HCT116 (cell line): ENCODE data around the gene PAEP. TPM values are rescaled to one million over a fixed set of nuclear protein-coding genes. Genes with fewer than 3 reads are reported as not detected.

Experiments used
- ATAC-seq: fragments of 200-7000 bp; cut with Tn5 transposase; 2 replicates; pipeline ENCODE4 v1.9.1; 2020; ENCODE audit warnings: mild to moderate bottlenecking, moderate library complexity
- BruUV-seq: library from RNA; stranded (reverse); fragments of 400-500 nt; replicated peaks from 2 replicates; lab custom pipeline; 2021; lab: Mats Ljungman, UMichigan
- CTCF ChIA-PET: fragments of 300-600 bp; sonication (Branson Sonifier 250); formaldehyde crosslinking; loops from one replicate; lab custom pipeline; 2021; ENCODE audit warnings: antibody characterized with exemption; lab: Charles Lee
- POLR2A ChIA-PET: fragments of 300-600, 350-600 bp; sonication (Branson Sonifier 250); formaldehyde crosslinking; loops from one replicate; lab custom pipeline; 2021; ENCODE audit warnings: antibody characterized with exemption; lab: Charles Lee
- RAD21 ChIA-PET, 2 experiments: fragments of 300-600 bp; sonication (Branson Sonifier 250); formaldehyde crosslinking; loops; one replicate each; lab custom pipeline; 2023; ENCODE audit warnings: low total read pairs in 2 of 2; ENCODE audit not compliant: uncharacterized antibody in 2 of 2, unreplicated experiment in 2 of 2, low non-redundant PET in 1 of 2; lab: Charles Lee
- DNase-seq: peaks from one replicate; pipeline ENCODE4 v3.0.0-alpha.2; 2010; ENCODE audit warnings: low read depth, low spot score
- H2AFZ ChIP-seq: fragments of 200-600 bp; shearing (Covaris generic), sonication (generic); 2 replicates; pipeline ENCODE4 v1.6.1; 2017; ENCODE audit warnings: low read depth, mixed run types, mixed read lengths, antibody characterized with exemption, low read length; ENCODE audit not compliant: poor library complexity, severe bottlenecking
- H3K27ac ChIP-seq: 2 replicates; pipeline ENCODE4 v1.5.1; 2012; ENCODE audit warnings: low read depth, low read length
- H3K27me3 ChIP-seq: fragments of 200-600 bp; sonication (generic); 2 replicates; pipeline ENCODE4 v1.6.1; 2016; ENCODE audit warnings: mixed run types, low read length, mixed read lengths; ENCODE audit not compliant: insufficient read depth
- H3K36me3 ChIP-seq, 2 experiments: fragments of 200-500 bp in 1 of 2; fragments of 200-600 bp in 1 of 2; sonication (Bioruptor generic) in 1 of 2; sonication (generic) in 1 of 2; 2 replicates each; pipeline versions ENCODE4 v1.5.1 to v1.6.1; 2014 to 2016; ENCODE audit warnings: low read length in 2 of 2, inconsistent platforms in 1 of 2, mixed read lengths in 1 of 2, mixed run types in 1 of 2; ENCODE audit not compliant: insufficient read depth in 2 of 2, control insufficient read depth in 1 of 2
- H3K4me1 ChIP-seq, 2 experiments: fragments of 200-600 bp in 1 of 2; sonication (generic) in 1 of 2; 2 replicates each; pipeline versions ENCODE4 v1.5.1 to v1.6.1; 2012 to 2017; ENCODE audit warnings: low read length in 2 of 2, inconsistent platforms in 1 of 2, mild to moderate bottlenecking in 1 of 2, mixed read lengths in 1 of 2, mixed run types in 1 of 2, moderate library complexity in 1 of 2; ENCODE audit not compliant: insufficient read depth in 2 of 2, control insufficient read depth in 1 of 2
- H3K4me2 ChIP-seq: fragments of 200-600 bp; sonication (generic); 2 replicates; pipeline ENCODE4 v1.6.1; 2017; ENCODE audit warnings: mixed run types, low read length, mixed read lengths
- H3K4me3 ChIP-seq, 2 experiments: fragments of 200-600 bp in 1 of 2; sonication (generic) in 1 of 2; replicated peaks in 1 of 2; 2 replicates each; pipeline ENCODE4 v1.5.1; 2011 to 2016; ENCODE audit warnings: low read length in 2 of 2, control low read depth in 1 of 2, low read depth in 1 of 2, mild to moderate bottlenecking in 1 of 2, mixed read lengths in 1 of 2, mixed run types in 1 of 2
- H3K79me2 ChIP-seq: fragments of 200-600 bp; sonication (generic); 2 replicates; pipeline ENCODE4 v1.6.1; 2017; ENCODE audit warnings: mild to moderate bottlenecking, mixed run types, low read length, moderate library complexity, mixed read lengths; ENCODE audit not compliant: insufficient read depth
- H3K9ac ChIP-seq: fragments of 200-600 bp; sonication (generic); 2 replicates; pipeline ENCODE4 v1.6.1; 2016; ENCODE audit warnings: low read length, mixed read lengths
- H3K9me2 ChIP-seq: fragments of 200-600 bp; sonication (generic), shearing (Covaris generic); 2 replicates; pipeline ENCODE4 v1.6.1; 2017; ENCODE audit warnings: mixed run types, mild to moderate bottlenecking, moderate library complexity; ENCODE audit not compliant: insufficient read depth
- H3K9me3 ChIP-seq, 2 experiments: fragments of 200-500 bp in 1 of 2; fragments of 200-600 bp in 1 of 2; sonication (Bioruptor generic) in 1 of 2; sonication (generic) in 1 of 2; 2 replicates each; pipeline ENCODE4 v1.6.1; 2014 to 2017; ENCODE audit warnings: low read length in 2 of 2, mixed read lengths in 2 of 2, inconsistent platforms in 1 of 2, low read depth in 1 of 2, mild to moderate bottlenecking in 1 of 2, mixed run types in 1 of 2, moderate library complexity in 1 of 2; ENCODE audit not compliant: control insufficient read depth in 1 of 2, insufficient read depth in 1 of 2
- H4K20me1 ChIP-seq: fragments of 200-600 bp; sonication (generic), shearing (Covaris generic); 2 replicates; pipeline ENCODE4 v1.6.1; 2017; ENCODE audit warnings: mixed run types, mild to moderate bottlenecking, moderate library complexity; ENCODE audit not compliant: insufficient read depth
- ATF3 ChIP-seq: IDR thresholded peaks from 2 replicates; pipeline ENCODE4 v1.6.1; 2012
- CBX3 ChIP-seq: IDR thresholded peaks from 2 replicates; pipeline ENCODE4 v1.6.1; 2012; ENCODE audit warnings: low read depth
- EGR1 ChIP-seq: IDR thresholded peaks from 2 replicates; pipeline ENCODE4 v1.6.1; 2012; ENCODE audit warnings: low read depth
- ELF1 ChIP-seq: IDR thresholded peaks from 2 replicates; pipeline ENCODE4 v1.6.1; 2012; ENCODE audit warnings: low read depth, borderline replicate concordance
- EZH2 ChIP-seq: fragments of 200-600 bp; sonication (generic); IDR thresholded peaks from 2 replicates; pipeline ENCODE4 v1.6.1; 2017; ENCODE audit warnings: antibody characterized with exemption, mixed run types
- EZH2phosphoT487 ChIP-seq: fragments of 200-600 bp; IDR thresholded peaks from 2 replicates; pipeline ENCODE4 v1.6.1; 2018; ENCODE audit warnings: antibody characterized with exemption, borderline replicate concordance
- FOSL1 ChIP-seq: IDR thresholded peaks from 2 replicates; pipeline ENCODE4 v1.6.1; 2012; ENCODE audit warnings: low read depth
- JUND ChIP-seq: IDR thresholded peaks from 2 replicates; pipeline ENCODE4 v1.6.1; 2012
- POLR2A ChIP-seq: IDR thresholded peaks from 2 replicates; pipeline ENCODE4 v1.7.0; 2011; ENCODE audit warnings: borderline replicate concordance; ENCODE audit not compliant: insufficient read depth, insufficient read length; ENCODE audit errors: extremely low read depth
- POLR2AphosphoS5 ChIP-seq: IDR thresholded peaks from 2 replicates; pipeline ENCODE4 v1.6.1; 2011; ENCODE audit warnings: mild to moderate bottlenecking, low read depth, low read length, moderate library complexity
- RAD21 ChIP-seq: IDR thresholded peaks from 2 replicates; pipeline ENCODE4 v1.6.1; 2012; ENCODE audit warnings: low read depth, mild to moderate bottlenecking
- SP1 ChIP-seq: IDR thresholded peaks from 2 replicates; pipeline ENCODE4 v1.6.1; 2012; ENCODE audit warnings: low read depth
- YY1 ChIP-seq: IDR thresholded peaks from 2 replicates; pipeline ENCODE4 v1.6.1; 2011; ENCODE audit warnings: low read length, low read depth, moderate library complexity, mild to moderate bottlenecking; ENCODE audit not compliant: insufficient replicate concordance; ENCODE audit errors: extremely low read depth
- ZFX ChIP-seq: fragments of 450-650 bp; IDR thresholded peaks from 2 replicates; pipeline ENCODE4 v1.6.1; 2017
- intact Hi-C: fragments of 100-400 bp; cut with micrococcal nuclease; formaldehyde crosslinking; loops from 2 replicates; pipeline ENCODE4 v1.10.0; 2022
- total RNA-seq: library from RNA; stranded (reverse); gene quantifications from one replicate; pipeline ENCODE4 v1.2.1, GENCODE V29; 2021; ENCODE audit not compliant: unreplicated experiment
- TF ChIP-seq, protein P1 (sequence below), 3 experiments: fragments of 200-600 bp in 1 of 3; sonication (generic) in 1 of 3; IDR thresholded peaks in 2 of 3; conservative IDR thresholded peaks in 1 of 3; 2 replicates each; pipeline ENCODE4 v1.5.1; 2012 to 2017; ENCODE audit warnings: low read depth in 2 of 3, low read length in 2 of 3, antibody characterized with exemption in 1 of 3, borderline replicate concordance in 1 of 3, control low read depth in 1 of 3, mild to moderate bottlenecking in 1 of 3, mixed read lengths in 1 of 3, mixed run types in 1 of 3, moderate library complexity in 1 of 3; ENCODE audit not compliant: insufficient read depth in 1 of 3
- TF ChIP-seq, protein P2 (sequence below): IDR thresholded peaks from 2 replicates; pipeline ENCODE4 v1.6.1; 2012; ENCODE audit warnings: low read depth
- TF ChIP-seq, protein P3 (sequence below): IDR thresholded peaks from 2 replicates; pipeline ENCODE4 v1.6.1; 2012

Gene PAEP
- total RNA-seq, 1 experiment from 2014 or later, result not detected

DNA sequence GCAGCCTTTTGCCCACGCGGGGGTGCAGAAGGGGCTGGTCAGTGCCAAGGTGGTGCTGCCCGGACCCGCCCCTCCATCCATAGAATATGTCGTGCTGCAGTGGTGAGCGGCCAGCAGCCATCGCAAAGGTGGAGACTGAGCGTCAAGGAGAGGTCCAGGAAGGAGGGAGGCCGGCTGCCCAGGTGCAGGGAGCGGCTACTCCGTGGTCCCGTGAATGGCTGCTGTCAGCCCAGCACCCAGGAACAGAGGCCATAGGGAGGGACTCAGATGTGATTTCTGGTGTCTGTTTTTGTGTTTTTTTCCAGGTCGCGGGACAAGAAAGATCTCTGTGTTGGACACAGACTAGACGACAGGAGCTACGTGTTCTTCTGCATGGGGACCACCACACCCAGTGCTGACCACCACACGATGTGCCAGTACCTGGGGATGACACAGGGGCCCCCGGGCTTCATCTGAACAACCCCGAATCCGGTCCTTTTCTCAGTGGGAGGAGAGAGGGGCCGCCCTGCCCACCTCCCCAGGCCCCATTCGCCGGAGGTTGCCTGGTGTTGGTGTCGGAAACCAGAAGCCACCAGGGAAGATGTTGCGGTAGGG, 29.0 kb downstream of the PAEP start:
- no peaks in the 10 kb centered on the region for H3K9me2 ChIP-seq
- BruUV-seq, result no TSS peak
- no peak for TF ChIP-seq ZFX
- TF ChIP-seq POLR2A, result no peak
- no peak for TF ChIP-seq POLR2AphosphoS5
- no peak for TF ChIP-seq SP1
- no peak for TF ChIP-seq ATF3
- TF ChIP-seq EGR1, result no peak
- TF ChIP-seq ELF1, result no peak
- TF ChIP-seq CBX3, result no peak
- no peak for TF ChIP-seq FOSL1
- no peak for TF ChIP-seq JUND
- no peak for TF ChIP-seq EZH2phosphoT487
- no peak for TF ChIP-seq EZH2
- TF ChIP-seq, protein P1, sequence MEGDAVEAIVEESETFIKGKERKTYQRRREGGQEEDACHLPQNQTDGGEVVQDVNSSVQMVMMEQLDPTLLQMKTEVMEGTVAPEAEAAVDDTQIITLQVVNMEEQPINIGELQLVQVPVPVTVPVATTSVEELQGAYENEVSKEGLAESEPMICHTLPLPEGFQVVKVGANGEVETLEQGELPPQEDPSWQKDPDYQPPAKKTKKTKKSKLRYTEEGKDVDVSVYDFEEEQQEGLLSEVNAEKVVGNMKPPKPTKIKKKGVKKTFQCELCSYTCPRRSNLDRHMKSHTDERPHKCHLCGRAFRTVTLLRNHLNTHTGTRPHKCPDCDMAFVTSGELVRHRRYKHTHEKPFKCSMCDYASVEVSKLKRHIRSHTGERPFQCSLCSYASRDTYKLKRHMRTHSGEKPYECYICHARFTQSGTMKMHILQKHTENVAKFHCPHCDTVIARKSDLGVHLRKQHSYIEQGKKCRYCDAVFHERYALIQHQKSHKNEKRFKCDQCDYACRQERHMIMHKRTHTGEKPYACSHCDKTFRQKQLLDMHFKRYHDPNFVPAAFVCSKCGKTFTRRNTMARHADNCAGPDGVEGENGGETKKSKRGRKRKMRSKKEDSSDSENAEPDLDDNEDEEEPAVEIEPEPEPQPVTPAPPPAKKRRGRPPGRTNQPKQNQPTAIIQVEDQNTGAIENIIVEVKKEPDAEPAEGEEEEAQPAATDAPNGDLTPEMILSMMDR (IDR thresholded peaks at IDR 0.05 in 2 of 3, conservative IDR thresholded peaks at IDR 0.05 in 1 of 3; ENCODE audit: borderline replicate concordance in 1 of 3, insufficient read depth in 1 of 3, low read depth in 2 of 3, low read length in 2 of 3), result no peak
- no peak for TF ChIP-seq RAD21
- TF ChIP-seq YY1, result no peak
- TF ChIP-seq, protein P2, sequence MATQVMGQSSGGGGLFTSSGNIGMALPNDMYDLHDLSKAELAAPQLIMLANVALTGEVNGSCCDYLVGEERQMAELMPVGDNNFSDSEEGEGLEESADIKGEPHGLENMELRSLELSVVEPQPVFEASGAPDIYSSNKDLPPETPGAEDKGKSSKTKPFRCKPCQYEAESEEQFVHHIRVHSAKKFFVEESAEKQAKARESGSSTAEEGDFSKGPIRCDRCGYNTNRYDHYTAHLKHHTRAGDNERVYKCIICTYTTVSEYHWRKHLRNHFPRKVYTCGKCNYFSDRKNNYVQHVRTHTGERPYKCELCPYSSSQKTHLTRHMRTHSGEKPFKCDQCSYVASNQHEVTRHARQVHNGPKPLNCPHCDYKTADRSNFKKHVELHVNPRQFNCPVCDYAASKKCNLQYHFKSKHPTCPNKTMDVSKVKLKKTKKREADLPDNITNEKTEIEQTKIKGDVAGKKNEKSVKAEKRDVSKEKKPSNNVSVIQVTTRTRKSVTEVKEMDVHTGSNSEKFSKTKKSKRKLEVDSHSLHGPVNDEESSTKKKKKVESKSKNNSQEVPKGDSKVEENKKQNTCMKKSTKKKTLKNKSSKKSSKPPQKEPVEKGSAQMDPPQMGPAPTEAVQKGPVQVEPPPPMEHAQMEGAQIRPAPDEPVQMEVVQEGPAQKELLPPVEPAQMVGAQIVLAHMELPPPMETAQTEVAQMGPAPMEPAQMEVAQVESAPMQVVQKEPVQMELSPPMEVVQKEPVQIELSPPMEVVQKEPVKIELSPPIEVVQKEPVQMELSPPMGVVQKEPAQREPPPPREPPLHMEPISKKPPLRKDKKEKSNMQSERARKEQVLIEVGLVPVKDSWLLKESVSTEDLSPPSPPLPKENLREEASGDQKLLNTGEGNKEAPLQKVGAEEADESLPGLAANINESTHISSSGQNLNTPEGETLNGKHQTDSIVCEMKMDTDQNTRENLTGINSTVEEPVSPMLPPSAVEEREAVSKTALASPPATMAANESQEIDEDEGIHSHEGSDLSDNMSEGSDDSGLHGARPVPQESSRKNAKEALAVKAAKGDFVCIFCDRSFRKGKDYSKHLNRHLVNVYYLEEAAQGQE, result no peak
- TF ChIP-seq, protein P3, sequence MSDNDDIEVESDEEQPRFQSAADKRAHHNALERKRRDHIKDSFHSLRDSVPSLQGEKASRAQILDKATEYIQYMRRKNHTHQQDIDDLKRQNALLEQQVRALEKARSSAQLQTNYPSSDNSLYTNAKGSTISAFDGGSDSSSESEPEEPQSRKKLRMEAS, result no peak
- no peak overlapping the region for H3K4me2 ChIP-seq
- H3K9ac ChIP-seq, result no peak overlapping the region
- no peaks in the 10 kb centered on the region for H4K20me1 ChIP-seq
- DNase-seq, result no peak
- no peaks in the 10 kb centered on the region for H3K36me3 ChIP-seq
- H3K4me3 ChIP-seq, result no peak overlapping the region
- RAD21 ChIA-PET, result no interaction called here
- ATAC-seq, result no peak
- intact Hi-C loops, result no loop called here
- H3K9me3 ChIP-seq, result no peaks in the 10 kb centered on the region
- no peaks in the 10 kb centered on the region for H3K79me2 ChIP-seq
- no peak overlapping the region for H2AFZ ChIP-seq
- POLR2A ChIA-PET, result no interaction called here
- H3K27ac ChIP-seq, result no peak overlapping the region
- no peaks in the 10 kb centered on the region; the same call in 1 of the 2 replicates for H3K27me3 ChIP-seq
- no peaks in the 10 kb centered on the region for H3K4me1 ChIP-seq
- CTCF ChIA-PET, result interaction anchor here (0.7 kb wide), 1 partner anchor 11 kb away, joined by 3 read pairs; no protein-coding TSS in a partner anchor
